Measurements from ENCODE around the gene CHL1. TPM values are rescaled to one million over a fixed set of nuclear protein-coding genes. Genes with fewer than 3 reads are reported as not detected.

CHL1 gene
- total RNA-seq, 1 donor from 2014 or later: not detected

GRCh38 chr3:278300-279064 is 81.9 kb downstream of the CHL1 start:
- DNase-seq (ENCODE audit: low read depth, low spot score): no peak

GRCh38 chr3:279325-279724 is 82.8 kb downstream of the CHL1 start:
- DNase-seq (ENCODE audit: low read depth, low spot score): no peak

- no peak for DNase-seq (ENCODE audit: low read depth, low spot score)
These were observed 84.1 kb downstream of the CHL1 start for GRCh38 chr3:280681-281080.

- no peak for DNase-seq (ENCODE audit: low read depth, low spot score)
These were observed 87.8 kb downstream of the CHL1 start for GRCh38 chr3:284322-284721.

GRCh38 chr3:288417-288816 is 91.9 kb downstream of the CHL1 start:
- DNase-seq (ENCODE audit: low read depth, low spot score): no peak

GRCh38 chr3:291028-291427 is 94.5 kb downstream of the CHL1 start:
- no peak for DNase-seq (ENCODE audit: low read depth, low spot score)

GRCh38 chr3:291646-292436 is 95.3 kb downstream of the CHL1 start:
- no peak for DNase-seq (ENCODE audit: low read depth, low spot score)

- no peak for DNase-seq (ENCODE audit: low read depth, low spot score)
These were observed 97.5 kb downstream of the CHL1 start for GRCh38 chr3:294096-294495.

GRCh38 chr3:294581-294980 is 98.0 kb downstream of the CHL1 start:
- no peak for DNase-seq (ENCODE audit: low read depth, low spot score)

GRCh38 chr3:295166-295565 is 98.6 kb downstream of the CHL1 start:
- no peak for DNase-seq (ENCODE audit: low read depth, low spot score)

- DNase-seq (ENCODE audit: low read depth, low spot score): no peak
These were observed 101.0 kb downstream of the CHL1 start for GRCh38 chr3:297585-297984.

GRCh38 chr3:299590-300301 is 103.2 kb downstream of the CHL1 start:
- no peak for DNase-seq (ENCODE audit: low read depth, low spot score)

GRCh38 chr3:307182-307581 is 110.6 kb downstream of the CHL1 start:
- no peak for DNase-seq (ENCODE audit: low read depth, low spot score)

- no peak for DNase-seq (ENCODE audit: low read depth, low spot score)
These were observed 112.2 kb downstream of the CHL1 start for GRCh38 chr3:308597-309321.

- no peak for DNase-seq (ENCODE audit: low read depth, low spot score)
These were observed 115.7 kb downstream of the CHL1 start for GRCh38 chr3:312160-312733.

- no peak for DNase-seq (ENCODE audit: low read depth, low spot score)
These were observed 116.3 kb downstream of the CHL1 start for GRCh38 chr3:312911-313310.

- no peak for DNase-seq (ENCODE audit: low read depth, low spot score)
These were observed 120.4 kb downstream of the CHL1 start for GRCh38 chr3:317012-317411.

- DNase-seq (ENCODE audit: low read depth, low spot score): no peak
These were observed 122.3 kb downstream of the CHL1 start for GRCh38 chr3:318903-319302.

GRCh38 chr3:324423-324822 is 127.9 kb downstream of the CHL1 start:
- no peak for DNase-seq (ENCODE audit: low read depth, low spot score)

- DNase-seq (ENCODE audit: low read depth, low spot score): no peak
These were observed 128.9 kb downstream of the CHL1 start for GRCh38 chr3:325495-325894.

- DNase-seq (ENCODE audit: low read depth, low spot score): no peak
These were observed 134.0 kb downstream of the CHL1 start for GRCh38 chr3:330494-331115.

Measured in pulmonary artery endothelial cell (primary cell).